ENCODE data around the gene SLC27A1.
"Not testable (repeated sequence)": the region's sequence is repeated elsewhere in the genome, so short reads cannot be mapped to it uniquely, and the experiment has no call there.

Gene SLC27A1

DNA sequence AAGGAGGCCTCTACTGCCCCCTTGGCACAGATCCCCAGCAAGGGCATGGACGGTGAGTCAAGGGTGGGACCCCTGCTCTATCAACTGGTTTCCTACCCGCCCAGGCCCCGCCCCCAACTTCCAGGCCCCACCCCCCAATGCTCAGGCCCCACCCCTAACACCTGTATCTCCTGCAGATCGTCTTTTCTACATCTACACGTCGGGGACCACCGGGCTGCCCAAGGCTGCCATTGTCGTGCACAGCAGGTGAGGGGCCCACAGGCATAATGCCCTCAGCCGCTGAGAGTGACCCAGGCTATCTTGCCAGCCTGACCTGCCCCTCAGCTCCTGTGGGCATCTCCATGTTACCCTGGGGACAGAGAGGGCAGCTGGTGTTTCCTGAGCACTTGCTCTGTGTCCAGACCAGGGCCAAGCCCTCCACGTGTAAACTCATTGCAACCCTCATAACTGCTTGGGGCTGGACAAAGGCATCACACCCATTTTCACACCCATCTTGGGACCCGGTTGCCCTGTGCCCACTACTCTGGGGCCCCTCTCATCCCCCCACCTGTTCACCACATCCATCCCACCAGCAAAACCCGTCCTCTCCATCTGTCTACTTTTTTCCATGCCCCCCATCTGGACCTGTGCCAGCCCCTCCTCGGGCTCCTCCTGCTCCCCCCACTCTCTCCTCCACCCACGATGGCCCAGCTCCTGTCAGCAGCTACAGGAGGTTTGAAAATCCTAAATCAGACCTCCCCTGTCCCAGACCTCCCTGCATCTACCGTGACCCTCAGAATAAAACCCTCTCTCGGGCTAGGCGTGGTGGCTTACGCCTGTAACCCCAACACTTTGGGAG, 17.2 kb downstream of the SLC27A1 start:
- no peak for DNase-seq

GRCh38 chr19:17488593-17489391, 18.5 kb downstream of the SLC27A1 start:
- DNase-seq = peak; percentile 81 to 86

DNA sequence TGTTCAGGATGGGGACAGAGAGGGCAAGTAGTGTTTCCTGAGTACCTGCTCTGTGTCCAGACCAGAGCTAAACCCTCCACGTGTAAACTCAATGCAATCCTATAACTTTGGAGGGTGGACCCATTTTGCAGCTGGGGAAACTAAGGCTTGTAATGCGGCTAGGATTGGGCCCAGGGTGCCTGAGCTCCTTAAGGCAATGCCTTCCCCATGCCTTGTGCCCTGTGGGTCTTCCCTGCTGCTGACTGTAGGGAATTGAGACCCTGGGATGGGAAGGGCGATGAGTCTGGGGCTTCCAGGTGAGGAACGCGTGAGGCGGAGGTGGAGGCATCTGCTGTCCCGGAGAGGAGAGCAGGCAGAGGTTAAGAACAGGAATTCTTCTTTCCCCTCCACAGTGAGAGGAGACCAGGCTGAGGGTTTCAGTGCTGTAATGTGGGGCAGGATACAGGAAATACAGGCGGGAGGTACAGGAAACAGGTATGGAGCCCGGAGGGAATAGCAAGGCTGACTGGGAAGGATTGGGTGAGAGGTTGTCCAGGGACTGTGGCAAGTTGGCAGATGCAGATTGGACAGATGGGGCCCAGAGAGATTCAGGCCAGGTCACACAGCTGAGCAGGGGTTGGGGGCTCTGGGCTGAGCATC, 19.2 kb downstream of the SLC27A1 start:
- no peak for DNase-seq

DNA sequence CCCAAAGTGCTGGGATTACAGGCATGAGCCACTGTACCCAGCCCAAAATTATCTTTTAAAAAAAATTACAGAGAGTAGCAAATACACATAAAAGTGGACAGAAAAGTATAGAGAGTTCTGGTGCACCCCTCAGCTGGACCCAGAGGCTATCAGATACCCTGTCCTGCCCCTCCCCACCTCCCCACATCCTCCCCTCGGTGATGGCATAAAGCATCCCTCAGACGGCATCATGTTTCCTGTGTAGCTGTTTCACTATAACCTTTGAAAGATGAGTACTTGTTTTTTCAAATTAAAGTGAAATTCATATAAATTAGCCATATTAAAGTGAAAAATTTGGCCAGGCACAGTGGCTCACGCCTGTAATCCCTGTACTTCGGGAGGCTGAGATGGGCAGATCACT, 20.1 kb downstream of the SLC27A1 start:
- DNase-seq = no peak

GRCh38 chr19:17491287-17491686, 21.0 kb downstream of the SLC27A1 start:
- no peak for DNase-seq

- DNase-seq = no peak
Observed at GRCh38 chr19:17495639-17496296, 25.4 kb downstream of the SLC27A1 start.

- peak; percentile 85 to 90 for DNase-seq
Observed at GRCh38 chr19:17496337-17496997, 26.1 kb downstream of the SLC27A1 start.

- DNase-seq = no peak
Observed at GRCh38 chr19:17497149-17497798, 26.9 kb downstream of the SLC27A1 start.

- DNase-seq = not testable (repeated sequence)
Observed at GRCh38 chr19:17499025-17499424, 28.7 kb downstream of the SLC27A1 start.

GRCh38 chr19:17499648-17500446, 29.5 kb downstream of the SLC27A1 start:
- DNase-seq = no peak

GRCh38 chr19:17500447-17501198, 30.3 kb downstream of the SLC27A1 start:
- no peak for DNase-seq

DNA sequence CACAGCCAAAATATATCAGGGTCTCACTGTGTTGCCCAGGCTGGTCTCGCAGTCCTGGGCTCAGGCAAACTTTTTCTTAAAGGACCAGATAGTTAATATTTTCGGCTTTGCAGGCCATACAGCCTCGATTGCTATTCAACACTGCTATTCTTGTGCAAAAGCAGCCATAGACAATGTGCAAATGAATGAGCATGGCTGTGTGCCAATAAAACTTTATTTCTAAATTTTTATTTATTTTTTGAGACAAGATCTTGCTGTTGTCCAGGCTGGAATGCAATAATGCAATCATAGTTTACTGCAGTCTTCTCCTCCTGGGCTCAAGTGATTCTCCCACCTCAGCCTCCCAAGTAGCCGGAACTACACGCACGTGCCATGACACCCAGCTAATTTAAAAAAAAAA, 32.9 kb downstream of the SLC27A1 start:
- DNase-seq = no peak

GRCh38 chr19:17504030-17504429, 33.7 kb downstream of the SLC27A1 start:
- no peak for DNase-seq

- DNase-seq = no peak
Observed at GRCh38 chr19:17504456-17504855, 34.1 kb downstream of the SLC27A1 start.

DNA sequence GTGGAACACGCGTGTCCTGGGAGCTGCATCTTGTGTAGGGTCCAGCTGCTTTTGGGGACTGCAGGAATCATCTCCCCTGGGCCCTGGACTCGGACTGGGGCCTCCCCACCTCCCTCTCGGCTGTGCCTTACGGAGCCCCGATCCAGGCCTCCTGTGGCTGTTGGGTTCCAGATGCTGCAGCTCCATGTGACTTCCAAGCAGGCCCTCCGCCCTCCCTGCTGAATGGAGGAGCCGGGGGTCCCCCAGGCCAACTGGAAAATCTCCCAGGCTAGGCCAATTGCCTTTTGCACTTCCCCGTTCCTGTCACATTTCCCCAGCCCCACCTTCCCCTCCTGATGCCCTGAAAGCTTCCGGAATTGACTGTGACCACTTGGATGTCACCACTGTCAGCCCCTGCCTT, 34.9 kb downstream of the SLC27A1 start:
- DNase-seq = no peak

DNA sequence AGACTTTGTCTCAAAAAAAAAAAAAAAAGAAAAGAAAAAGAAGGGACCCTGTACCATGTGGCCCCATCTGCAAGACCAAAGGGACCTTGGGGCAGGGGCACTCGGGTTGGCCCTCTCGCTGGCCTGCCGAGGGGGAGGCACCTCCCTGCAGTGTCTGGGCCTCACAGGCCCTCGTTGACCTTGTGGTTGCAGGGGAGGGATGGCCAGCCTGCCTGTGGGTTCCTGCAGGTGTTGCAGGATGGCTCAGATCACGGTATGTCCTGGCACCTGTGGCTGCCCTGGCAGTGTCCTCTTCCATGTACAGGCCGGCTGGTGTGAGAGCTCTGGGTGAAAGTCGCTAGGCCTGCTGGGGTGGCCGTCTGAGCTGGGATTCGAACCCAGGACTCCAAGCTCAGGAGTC, 36.4 kb downstream of the SLC27A1 start:
- no peak for DNase-seq

- DNase-seq = not testable (repeated sequence)
Observed at GRCh38 chr19:17508558-17508933, 38.2 kb downstream of the SLC27A1 start.

DNA sequence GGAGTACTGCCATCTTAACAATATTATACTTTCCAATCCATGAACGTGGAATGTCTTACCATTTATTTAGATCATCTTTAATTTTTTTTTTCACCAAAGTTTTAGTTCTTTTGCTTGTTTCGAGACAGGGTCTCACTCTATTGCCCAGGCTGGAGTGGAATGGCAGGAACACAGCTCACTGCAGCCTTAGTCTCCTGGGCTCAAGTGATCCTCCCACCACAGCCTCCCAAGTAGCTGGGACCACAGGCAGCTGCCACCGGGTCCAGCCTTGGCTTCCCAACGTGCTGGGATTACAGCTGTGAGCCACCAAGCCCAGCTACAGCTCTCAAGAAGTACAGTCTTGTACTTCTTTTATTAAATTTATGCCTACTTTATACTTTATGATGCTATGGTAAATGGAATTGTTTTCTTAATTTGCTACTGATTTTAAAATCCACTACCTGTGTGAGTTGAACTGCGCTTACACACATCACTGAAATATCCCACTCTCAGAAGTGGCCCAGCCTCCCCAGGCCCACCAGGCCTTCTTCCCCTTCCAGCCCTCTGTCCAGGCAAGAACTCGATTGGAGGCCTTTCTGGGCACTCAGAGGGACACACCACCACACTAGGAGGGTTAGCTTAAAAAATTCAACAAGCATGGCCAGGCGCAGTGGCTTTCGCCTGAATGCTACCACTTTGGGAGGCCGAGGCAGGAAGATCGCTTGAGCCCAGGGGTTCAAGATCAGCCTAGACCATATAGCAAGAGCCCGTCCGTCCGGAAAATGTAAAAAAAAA, 40.1 kb downstream of the SLC27A1 start:
- no peak for DNase-seq

All from activated CD4-positive, alpha-beta T cell treated with anti-CD3 and anti-CD28 coated beads, Interleukin-2, amount 50 U/mL, for 48 hours (primary cell).